Non-pigmented ciliary epithelial cell (primary cell): Measurements from ENCODE around the gene GNG11.
"Not testable (repeated sequence)": the region's sequence is repeated elsewhere in the genome, so short reads cannot be mapped to it uniquely, and the experiment has no call there.

Experiments used
- DNase-seq: peaks from one replicate; pipeline ENCODE4 v3.0.0-alpha.2; 2010; ENCODE audit warnings: low read depth

Gene GNG11

DNA sequence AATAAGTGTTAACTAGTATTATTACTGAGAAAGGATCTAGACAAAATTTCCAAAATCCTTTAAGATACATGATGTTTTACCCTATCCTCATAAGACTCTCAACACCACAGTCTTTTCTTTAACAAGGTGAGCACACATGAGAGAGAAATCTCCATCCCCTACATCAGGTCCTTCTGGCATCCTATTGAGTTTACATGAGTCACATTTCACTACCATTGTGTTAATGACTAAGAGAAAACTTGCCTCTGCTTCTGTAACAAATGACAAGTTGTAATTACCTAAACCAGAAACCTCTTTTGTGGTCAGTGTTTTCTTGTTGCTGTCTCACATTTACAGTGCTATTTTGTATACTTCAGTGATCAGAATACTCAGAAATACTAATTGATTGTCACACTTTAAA lies 9.9 kb upstream of the GNG11 start:
- DNase-seq: not testable (repeated sequence)

DNA sequence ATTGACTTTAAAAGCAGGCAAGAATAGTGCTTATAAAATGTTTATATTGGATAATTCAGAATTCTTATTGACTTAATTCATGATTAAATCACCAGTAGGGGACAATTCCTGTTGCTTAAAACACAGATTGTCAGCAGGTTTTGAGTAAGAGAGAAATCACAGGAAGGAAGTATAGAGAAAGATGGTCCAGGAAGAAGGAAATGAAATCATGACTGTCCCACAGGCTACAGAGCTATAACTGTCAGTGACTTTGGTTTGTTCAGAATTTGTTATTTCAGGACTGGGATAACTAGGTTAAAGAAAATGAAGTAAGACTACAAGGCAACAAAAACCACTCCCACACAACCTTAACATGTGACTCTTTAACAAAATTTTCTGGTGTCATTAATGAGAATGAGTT lies 8.3 kb upstream of the GNG11 start:
- DNase-seq: no peak

DNA sequence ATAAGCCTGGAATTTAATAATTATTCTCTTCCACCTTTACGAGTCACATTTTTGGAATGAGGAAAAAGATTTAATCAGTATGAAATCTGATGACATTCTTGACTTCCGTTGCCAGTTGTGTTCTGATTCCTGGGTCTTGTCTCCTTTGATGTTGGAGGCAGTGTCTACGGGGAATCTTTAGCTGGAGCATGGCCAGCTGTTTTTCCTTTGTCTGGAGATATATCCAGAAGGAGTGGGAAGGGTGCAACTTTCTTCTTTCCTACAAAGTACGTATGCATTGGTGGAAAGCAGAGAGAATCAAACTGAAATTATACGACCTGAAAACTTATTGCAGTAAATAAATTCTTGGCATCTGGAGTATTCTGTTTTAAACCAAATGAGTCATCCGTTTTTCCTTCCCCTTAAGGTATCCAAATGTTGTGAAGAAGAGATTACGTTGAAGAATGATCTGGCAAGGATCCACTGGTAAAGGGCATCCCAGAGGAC lies 6.9 kb upstream of the GNG11 start:
- DNase-seq: peak; percentile 26

DNA sequence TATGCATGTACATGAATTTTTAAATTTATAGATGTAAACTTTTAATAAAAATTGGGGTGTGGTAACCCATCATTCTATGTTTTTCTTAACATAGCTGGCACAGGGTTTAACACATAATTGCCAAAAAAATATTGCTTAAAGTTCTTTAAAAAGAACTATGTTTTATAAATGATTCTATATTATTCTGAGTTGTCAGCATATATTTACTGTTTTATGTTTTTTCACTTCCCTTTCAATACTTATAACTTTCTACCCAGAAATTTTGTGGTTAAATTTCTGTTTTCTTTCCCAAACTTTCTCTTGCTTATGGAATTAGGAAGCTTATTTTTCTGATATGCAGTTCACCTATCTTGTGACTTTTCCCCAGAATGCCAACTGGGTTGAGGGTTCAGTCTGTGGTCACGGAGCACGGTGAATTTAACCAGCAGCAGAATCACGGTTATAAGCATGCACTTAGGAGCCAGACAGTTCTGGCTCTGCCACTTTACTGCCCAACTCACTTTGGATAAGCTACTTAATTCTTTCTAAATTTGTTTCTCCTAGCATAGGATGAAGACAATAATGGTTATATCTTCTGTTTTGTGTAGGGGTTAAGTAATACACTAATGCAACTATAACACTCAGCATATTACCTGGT lies 6.2 kb upstream of the GNG11 start:
- DNase-seq: not testable (repeated sequence)

DNA sequence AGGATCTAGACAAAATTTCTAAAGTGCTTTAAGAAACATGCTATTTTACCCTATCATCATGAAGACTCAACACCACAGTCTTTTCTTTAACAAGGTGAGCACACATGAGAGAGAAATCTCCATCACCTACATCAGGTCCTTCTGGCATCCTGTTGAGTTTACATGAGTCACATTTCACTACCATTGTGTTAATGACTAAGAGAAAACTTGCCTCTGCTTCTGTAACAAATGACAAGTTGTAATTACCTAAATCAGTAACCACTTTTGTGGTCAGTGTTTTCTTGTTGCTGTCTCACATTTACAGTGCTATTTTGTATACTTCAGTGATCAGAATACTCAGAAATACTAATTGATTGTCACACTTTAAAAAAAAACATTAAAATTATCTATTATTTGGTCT lies 5.6 kb upstream of the GNG11 start:
- not testable (repeated sequence) for DNase-seq

DNA sequence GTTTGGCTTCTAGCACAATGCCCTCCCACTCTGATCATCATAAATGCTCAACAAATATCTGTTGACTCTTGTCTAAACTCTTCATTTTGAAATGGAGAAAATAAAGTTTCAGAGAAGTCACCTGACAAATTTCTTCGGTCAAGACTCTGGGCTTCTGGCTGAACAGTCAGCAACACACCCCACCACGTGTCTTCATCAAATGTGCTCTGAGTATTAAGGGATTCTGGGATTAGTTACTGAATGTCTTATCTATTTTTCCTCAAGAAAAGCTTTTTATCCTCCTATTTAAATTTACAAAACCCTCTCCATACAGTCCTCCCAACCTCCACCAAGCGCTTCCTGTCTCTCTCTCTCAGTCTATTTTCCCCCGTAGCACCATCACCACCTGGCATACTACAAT lies 5.2 kb upstream of the GNG11 start:
- not testable (repeated sequence) for DNase-seq

DNA sequence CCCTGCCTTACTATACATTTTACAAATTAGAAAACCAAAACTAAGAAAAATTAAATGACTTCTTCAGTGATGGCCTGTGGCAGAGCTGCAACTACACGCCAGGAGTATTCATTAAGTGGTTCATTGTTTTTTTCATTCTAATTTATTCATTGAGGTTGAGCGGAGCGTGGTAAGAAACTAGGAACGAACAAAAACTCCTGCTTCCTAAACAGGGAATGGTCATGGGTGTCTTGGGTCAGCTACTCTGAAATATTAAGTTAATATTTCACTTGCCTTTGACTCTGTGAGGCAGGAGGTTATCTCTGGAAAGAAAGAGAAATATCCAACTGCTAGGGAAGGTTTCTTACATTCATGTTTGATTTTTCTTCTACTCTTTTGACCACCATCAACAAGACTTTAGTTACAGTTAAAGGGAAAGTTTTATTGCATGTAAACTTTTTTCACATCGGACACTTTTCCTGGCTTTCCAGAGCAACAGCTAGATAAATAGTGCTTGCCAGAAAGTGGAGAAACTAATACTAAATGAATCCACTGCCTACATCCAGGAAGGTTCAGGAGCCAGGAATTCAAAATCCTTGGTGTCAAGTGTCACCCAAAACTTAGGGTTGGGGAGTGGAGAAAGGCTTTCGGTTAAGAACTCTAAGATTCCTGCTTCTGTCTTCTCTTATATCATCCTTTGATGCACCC lies 896 bp upstream of the GNG11 start:
- DNase-seq: no peak

DNA sequence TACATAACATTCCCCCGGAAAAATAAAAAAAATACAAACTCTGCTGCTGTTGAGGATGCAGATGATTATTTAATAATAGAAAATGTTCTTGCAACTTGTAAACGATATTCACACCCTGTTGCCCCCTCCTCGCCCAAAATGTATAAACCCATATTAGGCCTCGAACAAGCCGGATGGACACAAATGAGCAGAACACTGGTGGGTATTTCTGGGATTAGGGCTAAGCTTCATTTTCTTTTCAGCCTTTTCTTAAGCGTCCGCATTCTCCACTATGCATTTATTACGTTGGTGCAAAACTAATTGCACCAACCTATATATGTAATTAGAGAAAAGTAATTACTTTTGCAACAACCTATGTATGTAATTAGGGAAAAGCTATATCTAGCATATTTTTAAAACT lies 349 bp upstream of the GNG11 start:
- no peak for DNase-seq

DNA sequence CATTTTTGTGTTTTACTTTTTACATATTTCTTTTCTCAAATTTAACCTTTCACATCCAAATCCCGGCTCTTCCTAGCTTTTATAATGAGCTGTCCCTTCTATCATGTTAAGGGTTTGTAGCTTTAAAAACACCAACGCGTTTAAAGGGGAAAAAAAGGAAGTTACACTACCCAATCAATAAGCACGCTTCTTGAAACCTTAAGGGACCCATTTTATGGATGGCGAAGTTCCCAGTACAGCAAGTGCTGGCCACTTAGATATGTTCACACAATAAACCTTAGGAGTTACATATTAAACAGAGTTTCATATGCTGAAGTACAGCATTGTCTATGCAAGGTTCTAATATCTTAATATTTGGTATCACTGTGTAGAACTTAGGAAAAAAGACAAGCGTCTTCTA lies 1.8 kb downstream of the GNG11 start:
- DNase-seq: no peak

DNA sequence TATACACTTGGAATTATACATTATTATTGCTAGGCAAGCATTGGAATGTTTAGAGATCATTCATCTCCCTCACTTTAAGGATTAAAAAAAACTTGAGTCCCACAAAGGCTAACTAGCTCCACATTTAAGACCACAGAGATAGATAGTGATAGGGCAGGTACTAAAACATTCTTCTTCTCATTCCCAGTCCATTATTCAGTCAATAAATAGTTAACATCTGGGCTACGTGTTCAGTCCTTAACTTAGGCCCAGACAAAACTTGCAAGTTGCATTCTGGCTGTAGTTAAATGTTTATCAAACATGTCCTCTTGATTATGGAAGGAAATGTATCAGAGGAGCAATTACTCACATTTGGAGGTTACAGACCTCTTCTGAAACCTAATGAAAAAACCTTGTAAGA lies 2.4 kb downstream of the GNG11 start:
- no peak for DNase-seq

DNA sequence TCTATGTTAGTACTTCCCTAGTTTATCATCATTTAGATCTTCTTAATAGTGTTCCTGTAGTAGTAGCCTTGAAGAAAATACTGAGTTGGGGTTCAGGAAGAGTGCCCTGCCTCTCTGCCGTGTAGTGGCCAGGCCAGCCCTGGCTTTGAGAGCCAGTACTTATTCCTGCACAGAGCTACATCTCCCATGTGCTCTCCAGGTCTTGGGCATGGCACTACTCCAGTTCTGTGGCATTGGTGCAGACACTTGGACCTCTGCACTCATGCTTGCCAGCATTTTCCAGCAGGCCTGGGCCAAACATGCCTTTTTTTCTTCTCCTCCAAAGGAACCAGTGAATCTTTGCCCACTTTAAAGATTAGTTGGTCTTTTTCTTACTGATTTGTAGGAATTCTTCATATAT lies 5.3 kb downstream of the GNG11 start:
- no peak for DNase-seq

DNA sequence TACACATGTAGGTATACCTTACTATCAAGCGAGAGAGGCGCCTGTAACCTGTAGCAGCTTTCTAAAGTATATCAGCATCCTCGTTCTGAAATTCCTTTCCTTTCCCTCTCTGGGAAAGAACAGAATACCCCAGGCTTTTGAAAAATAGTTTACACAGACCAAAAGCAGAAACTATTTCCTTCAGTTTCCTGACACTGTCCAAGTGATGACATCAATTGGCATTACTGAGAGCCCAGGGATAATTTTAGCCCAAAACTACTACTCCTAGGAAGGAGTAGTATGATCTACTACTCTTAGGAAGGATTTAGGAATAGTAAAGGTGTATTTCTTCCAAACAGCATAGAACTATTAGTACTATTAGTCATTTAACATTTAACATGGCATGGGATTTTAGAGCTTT lies 6.0 kb downstream of the GNG11 start:
- no peak for DNase-seq

DNA sequence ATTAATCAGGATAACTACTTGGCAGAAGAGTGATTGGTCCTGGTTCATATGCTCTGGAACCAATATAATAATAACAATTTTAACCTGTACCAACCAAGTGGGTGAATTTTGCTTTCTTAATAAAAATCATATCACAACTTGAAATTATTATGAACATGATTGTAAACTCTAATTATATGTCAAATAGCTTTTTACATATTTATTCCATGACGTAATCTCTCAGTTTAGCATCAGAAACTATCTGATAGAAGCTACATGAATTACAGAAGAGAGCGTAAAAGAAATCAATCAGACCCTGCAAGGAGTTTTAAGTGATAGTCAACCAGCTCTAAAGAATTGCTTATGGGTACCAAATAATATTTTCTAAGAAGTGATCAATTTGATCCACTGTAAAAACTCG lies 10.1 kb downstream of the GNG11 start:
- no peak for DNase-seq

DNA sequence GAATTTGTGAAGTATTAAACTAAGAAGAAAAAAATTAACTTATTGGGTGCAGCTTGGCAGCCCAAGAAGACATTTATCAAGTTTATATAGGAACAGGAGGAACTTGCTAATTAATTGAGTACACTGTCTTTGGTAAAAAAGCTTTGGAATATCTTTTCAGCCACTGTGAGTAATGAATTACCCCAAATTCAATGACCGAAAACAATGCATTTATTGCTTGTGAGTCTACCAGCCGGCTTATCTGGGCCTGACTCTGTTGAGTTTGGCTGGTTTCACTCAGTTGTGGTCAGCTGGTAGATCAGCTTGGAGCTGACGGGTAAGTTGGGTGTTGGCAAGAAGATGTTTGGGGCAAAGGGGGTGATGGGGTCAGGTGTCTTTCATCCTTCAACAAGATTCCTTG lies 11.6 kb downstream of the GNG11 start:
- no peak for DNase-seq

DNA sequence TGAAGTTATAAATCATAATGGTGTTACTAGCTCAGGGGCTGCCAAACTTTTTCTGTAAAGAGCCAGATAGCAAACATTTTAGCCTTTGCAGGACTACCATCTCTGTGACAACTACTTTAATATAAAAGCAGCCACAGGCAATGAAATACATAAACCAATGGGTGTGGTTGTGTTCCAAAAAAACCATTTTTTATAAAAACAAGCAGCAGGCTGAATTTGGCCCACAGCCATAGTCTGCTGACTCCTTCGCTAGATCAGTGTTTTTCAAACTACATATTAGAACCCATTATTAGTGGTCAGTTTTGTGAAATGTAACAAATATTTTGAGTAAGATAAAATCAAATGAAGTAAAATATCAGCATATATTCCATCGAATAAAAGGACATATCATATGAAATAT lies 13.6 kb downstream of the GNG11 start:
- DNase-seq: no peak

DNA sequence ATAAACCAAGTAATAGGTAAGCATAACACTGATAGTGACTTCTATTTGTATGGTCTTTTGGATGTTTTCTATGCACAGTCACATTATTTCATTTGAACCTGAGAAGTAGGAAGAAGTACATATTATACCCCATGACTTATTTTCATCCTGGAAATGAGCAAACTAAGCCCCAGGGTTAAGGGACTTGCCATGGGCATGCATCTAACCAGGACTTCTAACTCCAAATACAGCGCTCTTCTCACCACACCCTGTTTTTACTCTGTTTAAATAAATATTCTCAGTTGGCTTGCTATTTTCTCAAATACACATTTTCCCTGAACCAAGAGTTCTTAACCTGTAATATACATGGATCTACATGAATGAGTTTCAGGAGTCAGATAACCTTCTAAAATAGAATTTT lies 16.3 kb downstream of the GNG11 start:
- DNase-seq: no peak

DNA sequence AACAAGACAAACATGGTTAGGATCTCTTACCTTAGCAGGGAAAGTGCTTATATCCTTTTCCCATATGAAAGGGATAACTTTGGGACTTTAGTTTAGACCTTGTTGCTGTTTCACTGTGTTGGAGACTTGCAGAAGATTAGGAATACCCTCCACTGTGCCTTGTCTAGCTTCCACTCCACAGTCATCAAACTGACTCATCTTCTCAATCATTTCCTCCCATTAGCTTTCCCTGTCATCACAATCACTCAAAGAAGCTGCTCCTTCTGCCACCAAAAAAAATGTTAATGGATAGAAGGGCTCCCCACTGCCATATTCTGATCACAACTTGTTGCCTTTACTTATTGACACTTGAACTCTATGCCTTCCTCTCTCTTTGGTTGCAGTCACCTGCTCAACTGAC lies 16.8 kb downstream of the GNG11 start:
- no peak for DNase-seq

DNA sequence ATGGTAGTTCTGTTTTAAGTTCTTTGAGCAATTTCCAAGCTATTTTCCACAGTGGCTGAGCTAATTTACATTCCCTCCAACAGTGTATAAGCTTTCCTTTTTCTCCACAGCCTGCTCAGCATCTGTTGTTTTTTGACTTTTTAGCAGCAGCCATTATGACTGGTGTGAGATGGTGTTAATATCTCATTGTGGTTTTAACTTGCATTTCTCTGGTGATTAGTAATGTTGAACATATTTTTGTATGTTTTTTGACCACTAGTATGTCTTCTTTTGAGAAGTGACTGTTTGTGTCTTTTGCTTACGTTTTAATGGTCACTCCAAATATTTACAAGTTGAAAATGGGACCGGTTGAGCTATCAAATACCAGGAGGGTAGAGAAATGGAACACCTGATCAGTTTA lies 20.4 kb downstream of the GNG11 start:
- no peak for DNase-seq

DNA sequence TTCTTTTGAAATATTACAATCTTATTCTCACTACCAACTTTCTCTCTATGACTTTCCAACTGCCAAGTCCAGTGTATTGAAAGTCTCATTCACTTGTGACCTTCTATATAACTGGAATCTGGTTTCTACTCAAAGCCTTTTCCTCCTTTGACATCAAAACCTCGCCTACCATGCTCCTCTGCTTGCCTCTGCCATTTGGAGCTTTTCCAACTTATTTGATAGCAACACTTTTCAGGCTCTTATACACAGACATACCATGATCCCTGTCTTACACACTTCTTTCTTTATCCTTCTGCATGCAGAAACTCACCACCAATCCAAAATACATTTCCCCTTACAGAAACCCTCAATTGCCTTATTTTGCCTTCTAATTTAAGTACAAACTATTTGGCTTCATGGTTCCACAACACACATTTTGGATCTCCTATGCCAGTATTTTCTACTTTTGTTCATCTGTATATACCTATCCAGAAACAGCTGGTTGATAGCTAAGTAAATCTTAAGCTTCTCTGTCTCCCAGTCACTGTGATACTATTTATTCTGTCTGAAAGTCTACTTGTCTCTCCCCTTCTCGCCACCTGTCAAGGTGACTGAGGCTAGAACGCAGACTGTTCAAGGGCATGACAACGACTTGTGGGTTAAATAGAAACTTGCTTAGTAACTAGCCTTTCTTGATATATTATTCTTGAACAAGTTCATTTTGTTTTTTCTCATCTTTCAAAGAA lies 22.4 kb downstream of the GNG11 start:
- DNase-seq: no peak

DNA sequence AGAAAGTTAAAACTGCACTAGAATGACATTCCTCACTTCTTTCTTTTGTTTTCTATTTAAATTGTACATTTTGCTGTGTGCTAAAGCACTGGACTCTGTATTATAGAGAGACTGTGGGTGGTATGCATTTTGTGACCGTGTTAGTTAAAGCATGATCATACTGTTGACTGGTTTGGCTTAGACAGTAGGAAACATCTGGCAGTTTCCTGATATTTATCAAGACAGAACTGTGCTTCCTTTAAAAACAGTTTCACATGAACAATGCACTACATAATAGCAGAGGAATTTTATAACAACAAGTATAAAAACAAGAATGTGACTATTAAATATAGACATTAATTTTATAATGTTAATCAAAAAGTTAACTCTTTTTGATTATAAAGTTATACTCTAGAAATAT lies 23.1 kb downstream of the GNG11 start:
- no peak for DNase-seq

DNA sequence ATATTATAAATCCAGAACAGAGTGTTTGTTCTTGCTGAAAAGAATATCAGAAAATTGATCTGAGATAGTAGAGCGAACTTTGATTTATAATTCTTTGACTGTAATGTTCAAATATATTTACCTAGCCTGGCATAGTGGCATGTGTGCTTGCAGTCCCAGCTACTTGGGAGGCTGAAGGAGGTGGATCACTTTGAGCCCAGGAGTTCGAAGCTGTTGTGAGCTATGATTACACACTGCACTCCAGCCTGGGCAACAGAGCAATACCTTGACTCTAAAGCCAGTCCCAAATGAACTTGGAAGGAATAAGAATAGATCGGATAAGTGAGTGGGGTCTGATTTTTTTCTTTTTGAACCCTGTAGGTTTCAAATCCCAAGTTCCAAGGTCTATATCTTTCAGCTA lies 23.5 kb downstream of the GNG11 start:
- no peak for DNase-seq

DNA sequence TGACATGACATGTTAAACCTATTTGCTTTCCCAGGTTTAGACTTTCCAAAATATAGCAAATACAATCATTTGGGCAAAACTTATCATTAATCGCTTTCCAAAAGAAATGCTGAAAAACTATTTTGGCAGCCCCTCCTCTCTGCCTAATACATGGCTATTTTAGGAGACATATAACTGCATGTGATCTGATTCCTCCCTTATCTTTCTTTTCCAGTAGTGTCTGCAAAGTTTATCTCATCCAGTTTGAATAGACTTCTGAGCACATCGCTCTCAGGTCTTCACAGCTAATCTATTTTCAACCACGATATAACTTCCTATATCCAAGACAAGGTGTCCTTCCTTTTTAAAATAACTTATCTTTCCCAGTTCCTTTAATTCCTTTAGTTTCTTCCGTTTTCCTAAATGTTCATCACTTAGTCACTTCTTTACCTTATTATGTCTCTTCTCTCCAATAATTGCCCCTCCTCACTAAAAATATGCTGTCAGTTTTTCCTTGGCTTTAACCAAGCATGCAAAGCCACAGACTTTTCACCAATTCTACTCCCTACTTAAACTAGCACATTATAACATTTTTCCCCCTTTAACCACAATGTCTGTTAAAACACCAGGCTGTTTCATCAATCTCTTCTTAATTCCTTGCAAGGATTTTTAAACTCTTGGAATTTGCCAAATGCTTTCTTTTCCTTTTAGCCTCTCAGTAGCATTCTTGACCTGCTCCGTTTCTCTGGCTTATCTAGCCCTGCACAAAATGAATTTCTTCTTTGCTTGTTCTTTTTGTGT lies 24.4 kb downstream of the GNG11 start:
- no peak for DNase-seq

DNA sequence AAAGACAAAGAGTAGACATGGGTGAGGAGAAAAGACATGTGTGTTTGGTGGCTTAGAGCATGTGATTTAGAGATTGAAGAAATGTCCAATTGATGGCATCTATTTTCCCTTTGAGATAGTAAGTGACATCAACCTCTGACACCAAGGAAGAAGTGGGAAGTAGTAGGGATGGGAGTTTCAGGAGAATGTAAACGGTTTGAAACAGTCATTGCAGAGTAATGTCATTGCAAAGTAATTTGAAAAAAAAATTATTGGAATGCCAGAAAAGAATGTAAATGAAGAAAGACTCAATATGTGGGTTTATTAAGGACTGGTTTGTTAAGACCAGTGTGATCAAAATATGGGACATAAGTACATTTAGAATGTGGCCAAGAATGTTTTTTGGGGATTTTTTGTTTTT lies 26.6 kb downstream of the GNG11 start:
- no peak for DNase-seq
